ENCODE measurements around the gene NCOR2.

Gene NCOR2

GRCh38 chr12:124599074-124599999, 31.9 kb upstream of the NCOR2 start:
- TF ChIP-seq CTCF (IDR thresholded peaks at IDR 0.05; ENCODE audit: insufficient read depth, missing control alignments), result no peak
- no peak for DNase-seq (ENCODE audit: insufficient read length, low spot score)
- no peak for FAIRE-seq

- TF ChIP-seq CTCF (IDR thresholded peaks at IDR 0.05; ENCODE audit: insufficient read depth, missing control alignments), result no peak
- no peak for FAIRE-seq
- no peak for DNase-seq (ENCODE audit: insufficient read length, low spot score)
Measured at GRCh38 chr12:124597041-124597440, 29.6 kb upstream of the NCOR2 start.

GRCh38 chr12:124595444-124595843, 28.0 kb upstream of the NCOR2 start:
- no peak for TF ChIP-seq CTCF (IDR thresholded peaks at IDR 0.05; ENCODE audit: insufficient read depth, missing control alignments)
- FAIRE-seq (no peak), DNase-seq (ENCODE audit: insufficient read length, low spot score) (no peak)

GRCh38 chr12:124594851-124595250, 27.4 kb upstream of the NCOR2 start:
- FAIRE-seq, result no peak
- DNase-seq (ENCODE audit: insufficient read length, low spot score), result no peak
- no peak for TF ChIP-seq CTCF (IDR thresholded peaks at IDR 0.05; ENCODE audit: insufficient read depth, missing control alignments)

- no peak for TF ChIP-seq CTCF (IDR thresholded peaks at IDR 0.05; ENCODE audit: insufficient read depth, missing control alignments)
- DNase-seq (ENCODE audit: insufficient read length, low spot score), result no peak
- no peak for FAIRE-seq
Measured at GRCh38 chr12:124593851-124594401, 26.5 kb upstream of the NCOR2 start.

- no peak for TF ChIP-seq CTCF (IDR thresholded peaks at IDR 0.05; ENCODE audit: insufficient read depth, missing control alignments)
- FAIRE-seq, result no peak
- DNase-seq (ENCODE audit: insufficient read length, low spot score), result no peak
Measured at GRCh38 chr12:124593176-124593575, 25.8 kb upstream of the NCOR2 start.

Data from D721Med (cell line).